H1 (cell line): ENCODE data around the gene IL36B. TPM values are rescaled to one million over a fixed set of nuclear protein-coding genes. Genes with fewer than 3 reads are reported as not detected.

Experiments
- CTCF ChIA-PET: fragments of 300-600 bp; sonication (Branson Sonifier 250); formaldehyde crosslinking; loops from one replicate; lab custom pipeline; 2021; ENCODE audit not compliant: partially characterized antibody; lab: Charles Lee
- POLR2A ChIA-PET: fragments of 300-600 bp; sonication (Branson Sonifier 250); formaldehyde crosslinking; loops from one replicate; lab custom pipeline; 2021; ENCODE audit warnings: inconsistent platforms; ENCODE audit not compliant: partially characterized antibody; lab: Charles Lee
- DNase-seq, 2 experiments: peaks; one replicate each; pipeline versions ENCODE4 v3.0.0 to v3.0.0-alpha.2; 2010 to 2022; ENCODE audit warnings: low spot score in 2 of 2, low read depth in 1 of 2, mixed read lengths in 1 of 2
- FAIRE-seq: peaks from 2 replicates; lab custom pipeline; 2011; peaks lifted over from hg19 to GRCh38; lab: Jason Lieb, UNC
- H2AFZ ChIP-seq: 2 replicates; pipeline ENCODE4 v1.8.1; 2012; ENCODE audit warnings: low read length, inconsistent platforms
- H2AK5ac ChIP-seq: 2 replicates; pipeline ENCODE4 v1.6.1; 2013; ENCODE audit warnings: low read depth, low read length
- H2BK120ac ChIP-seq: replicated peaks from 2 replicates; pipeline ENCODE3; 2013; ENCODE audit warnings: low read depth, low read length, inconsistent platforms
- H2BK12ac ChIP-seq: 2 replicates; pipeline ENCODE4 v1.6.1; 2013; ENCODE audit warnings: low read depth, low read length
- H2BK15ac ChIP-seq: 2 replicates; pipeline ENCODE4 v1.6.1; 2013; ENCODE audit warnings: low read length
- H2BK20ac ChIP-seq: 2 replicates; pipeline ENCODE4 v1.6.1; 2013; ENCODE audit warnings: low read length
- H2BK5ac ChIP-seq: 2 replicates; pipeline ENCODE4 v1.6.1; 2013; ENCODE audit warnings: low read depth, low read length
- H3K14ac ChIP-seq: 2 replicates; pipeline ENCODE4 v1.6.1; 2013; ENCODE audit warnings: inconsistent platforms; ENCODE audit not compliant: insufficient read length
- H3K18ac ChIP-seq: 2 replicates; pipeline ENCODE4 v1.6.1; 2013; ENCODE audit warnings: low read length; ENCODE audit errors: extremely low read depth
- H3K23ac ChIP-seq: 2 replicates; pipeline ENCODE4 v1.6.1; 2013; ENCODE audit warnings: inconsistent platforms; ENCODE audit not compliant: insufficient read length
- H3K23me2 ChIP-seq: 2 replicates; pipeline ENCODE4 v1.6.1; 2013; ENCODE audit warnings: low read depth, low read length
- H3K27ac ChIP-seq: 2 replicates; pipeline ENCODE4 v1.6.1; 2011; ENCODE audit warnings: low read depth, low read length, inconsistent platforms
- H3K27me3 ChIP-seq, 4 experiments: replicated peaks in 1 of 4; 1 replicate in 1 of 4; 2 replicates in 3 of 4; pipeline versions ENCODE4 v1.6.1 to v1.8.1; 2011 to 2013; ENCODE audit warnings: low read length in 3 of 4, mild to moderate bottlenecking in 3 of 4, inconsistent platforms in 2 of 4, mixed read lengths in 2 of 4, moderate library complexity in 1 of 4; ENCODE audit not compliant: control insufficient read depth in 3 of 4, insufficient read depth in 3 of 4; ENCODE audit errors: extremely low read depth in 1 of 4
- H3K36me3 ChIP-seq, 4 experiments: 2 replicates each; pipeline versions ENCODE4 v1.6.1 to v1.8.1; 2011 to 2013; ENCODE audit warnings: mild to moderate bottlenecking in 4 of 4, low read length in 3 of 4, moderate library complexity in 2 of 4, control low read depth in 1 of 4, inconsistent platforms in 1 of 4; ENCODE audit not compliant: insufficient read depth in 4 of 4, control insufficient read depth in 2 of 4
- H3K4ac ChIP-seq: replicated peaks from 2 replicates; pipeline ENCODE3; 2013; ENCODE audit warnings: low read length, low read depth, mixed read lengths, inconsistent platforms; ENCODE audit not compliant: insufficient read length
- H3K4me1 ChIP-seq, 4 experiments: replicated peaks in 1 of 4; 1 replicate in 1 of 4; 2 replicates in 3 of 4; pipeline versions ENCODE4 v1.6.1 to v1.8.1; 2011 to 2013; ENCODE audit warnings: low read length in 3 of 4, inconsistent platforms in 2 of 4, mixed read lengths in 1 of 4; ENCODE audit not compliant: insufficient read depth in 4 of 4, control insufficient read depth in 3 of 4
- H3K4me2 ChIP-seq, 2 experiments: 2 replicates each; pipeline versions ENCODE4 v1.6.1 to v1.8.1; 2011 to 2013; ENCODE audit warnings: low read depth in 2 of 2, low read length in 2 of 2, control low read depth in 1 of 2, inconsistent platforms in 1 of 2, mild to moderate bottlenecking in 1 of 2; ENCODE audit not compliant: insufficient read depth in 1 of 2
- H3K4me3 ChIP-seq, 4 experiments: fragments of 200-600, 300-600 bp in 1 of 4; sonication (generic), shearing (Covaris generic), sonication (Bioruptor Twin) in 1 of 4; 2 replicates each; pipeline versions ENCODE4 v1.5.1 to v1.8.1; 2011 to 2016; ENCODE audit warnings: low read length in 4 of 4, low read depth in 3 of 4, control low read depth in 2 of 4, inconsistent platforms in 2 of 4, mild to moderate bottlenecking in 2 of 4, mixed read lengths in 1 of 4, moderate library complexity in 1 of 4; ENCODE audit not compliant: insufficient read depth in 2 of 4; ENCODE audit errors: extremely low read depth in 1 of 4
- H3K56ac ChIP-seq: replicated peaks from 2 replicates; pipeline ENCODE3; 2013; ENCODE audit warnings: low read depth, mild to moderate bottlenecking, mixed read lengths, low read length, inconsistent platforms; ENCODE audit not compliant: insufficient read length
- H3K79me1 ChIP-seq: 2 replicates; pipeline ENCODE4 v1.6.1; 2013; ENCODE audit warnings: low read depth, low read length, control low read depth
- H3K79me2 ChIP-seq, 2 experiments: 2 replicates each; pipeline versions ENCODE4 v1.6.1 to v1.8.1; 2012 to 2013; ENCODE audit warnings: low read length in 2 of 2, mild to moderate bottlenecking in 2 of 2, inconsistent platforms in 1 of 2; ENCODE audit not compliant: insufficient read depth in 2 of 2, control insufficient read depth in 1 of 2
- H3K9ac ChIP-seq, 4 experiments: replicated peaks in 1 of 4; 1 replicate in 1 of 4; 2 replicates in 3 of 4; pipeline versions ENCODE4 v1.6.1 to v1.8.1; 2011 to 2013; ENCODE audit warnings: low read depth in 3 of 4, low read length in 3 of 4, control low read depth in 2 of 4, mild to moderate bottlenecking in 2 of 4, moderate library complexity in 2 of 4, inconsistent platforms in 1 of 4; ENCODE audit errors: extremely low read depth in 1 of 4
- H3K9me3 ChIP-seq, 2 experiments: 2 replicates each; pipeline versions ENCODE4 v1.6.1 to v1.8.1; 2012 to 2013; ENCODE audit warnings: mild to moderate bottlenecking in 2 of 2, moderate library complexity in 2 of 2, control low read depth in 1 of 2, inconsistent platforms in 1 of 2, low read depth in 1 of 2, low read length in 1 of 2, mixed read lengths in 1 of 2; ENCODE audit not compliant: insufficient read depth in 2 of 2
- H4K20me1 ChIP-seq, 2 experiments: replicated peaks in 1 of 2; 2 replicates each; pipeline versions ENCODE3 to v1.8.1; 2011 to 2013; ENCODE audit warnings: inconsistent platforms in 2 of 2, low read length in 2 of 2, mild to moderate bottlenecking in 1 of 2; ENCODE audit not compliant: insufficient read depth in 2 of 2, control insufficient read depth in 1 of 2
- H4K5ac ChIP-seq: 2 replicates; pipeline ENCODE4 v1.6.1; 2013; ENCODE audit warnings: low read length, low read depth, mixed read lengths, inconsistent platforms; ENCODE audit not compliant: insufficient read length
- H4K8ac ChIP-seq: 2 replicates; pipeline ENCODE4 v1.8.0; 2013; ENCODE audit warnings: mild to moderate bottlenecking, moderate library complexity, low read length, inconsistent platforms; ENCODE audit not compliant: insufficient read depth; ENCODE audit errors: extremely low read depth
- H4K91ac ChIP-seq: replicated peaks from 2 replicates; pipeline ENCODE3; 2013; ENCODE audit warnings: low read length, mixed read lengths, inconsistent platforms; ENCODE audit not compliant: insufficient read length
- CHD1 ChIP-seq: IDR thresholded peaks from 2 replicates; pipeline ENCODE4 v1.6.1; 2012; ENCODE audit warnings: low read depth, low read length, improper control_type of control experiment
- EP300 ChIP-seq, 2 experiments: IDR thresholded peaks; 1 replicate in 1 of 2; 2 replicates in 1 of 2; pipeline ENCODE4 v1.6.1; 2011 to 2012; ENCODE audit warnings: low read depth in 2 of 2, low read length in 2 of 2, mild to moderate bottlenecking in 2 of 2, borderline replicate concordance in 1 of 2, inconsistent platforms in 1 of 2, moderate library complexity in 1 of 2
- EZH2 ChIP-seq: fragments of 200-600 bp; sonication (generic); IDR thresholded peaks from 2 replicates; pipeline ENCODE4 v1.7.1; 2012; ENCODE audit warnings: low read depth, mild to moderate bottlenecking, moderate library complexity, low read length, inconsistent platforms; ENCODE audit not compliant: severe bottlenecking
- GABPA ChIP-seq: IDR thresholded peaks from 2 replicates; pipeline ENCODE4 v1.6.1; 2011; ENCODE audit warnings: mild to moderate bottlenecking, low read length, moderate library complexity, borderline replicate concordance; ENCODE audit not compliant: insufficient read depth
- JUND ChIP-seq: IDR thresholded peaks from 2 replicates; pipeline ENCODE4 v1.6.1; 2011; ENCODE audit warnings: mild to moderate bottlenecking, improper control_type of control experiment, low read length
- KDM4A ChIP-seq: IDR thresholded peaks from one replicate; pipeline ENCODE4 v1.7.1; 2012; ENCODE audit warnings: low read depth, mild to moderate bottlenecking, moderate library complexity, low read length, inconsistent platforms; ENCODE audit not compliant: severe bottlenecking
- NANOG ChIP-seq: IDR thresholded peaks from 2 replicates; pipeline ENCODE4 v1.6.1; 2011; ENCODE audit warnings: low read length, low read depth, mild to moderate bottlenecking, inconsistent platforms; ENCODE audit not compliant: insufficient read depth, poor library complexity, severe bottlenecking
- RBBP5 ChIP-seq: IDR thresholded peaks from 2 replicates; pipeline ENCODE4 v1.7.1; 2012; ENCODE audit warnings: low read depth, mild to moderate bottlenecking, inconsistent platforms, low read length, moderate library complexity, borderline replicate concordance
- RFX5 ChIP-seq: IDR thresholded peaks from 2 replicates; pipeline ENCODE4 v1.6.1; 2011; ENCODE audit warnings: low read depth, low read length, improper control_type of control experiment, borderline replicate concordance
- SIN3A ChIP-seq, 2 experiments: IDR thresholded peaks in 1 of 2; conservative IDR thresholded peaks in 1 of 2; 2 replicates each; pipeline ENCODE4 v1.6.1; 2011 to 2012; ENCODE audit warnings: low read length in 2 of 2, improper control_type of control experiment in 1 of 2, low read depth in 1 of 2, mild to moderate bottlenecking in 1 of 2
- SIRT6 ChIP-seq: IDR thresholded peaks from one replicate; pipeline ENCODE4 v1.7.1; 2012; ENCODE audit warnings: low read length, inconsistent platforms
- SP1 ChIP-seq: IDR thresholded peaks from 2 replicates; pipeline ENCODE4 v1.6.1; 2011; ENCODE audit warnings: low read depth, low read length
- TAF7 ChIP-seq: optimal IDR thresholded peaks from 2 replicates; pipeline ENCODE3; 2011; ENCODE audit warnings: low read depth, mild to moderate bottlenecking, inconsistent platforms, low read length, moderate library complexity, borderline replicate concordance
- TCF12 ChIP-seq: IDR thresholded peaks from 2 replicates; pipeline ENCODE4 v1.6.1; 2011; ENCODE audit warnings: low read depth, mild to moderate bottlenecking, low read length
- WGBS, 2 experiments: shearing (Covaris generic) in 1 of 2; methylation state at CpG; one replicate each; pipeline versions ENCODE4 v1.1.6 to v1.1.7; 2013 to 2015; ENCODE audit warnings: low lambda C conversion rate in 2 of 2, mixed read lengths in 2 of 2, inconsistent platforms in 1 of 2, low coverage in 1 of 2, missing lambda C conversion rate in 1 of 2; ENCODE audit not compliant: insufficient replicate concordance in 2 of 2, insufficient coverage in 1 of 2, insufficient read length in 1 of 2; ENCODE audit errors: extremely low coverage in 1 of 2, missing lambda C conversion rate in 1 of 2; 5-methylcytosine and 5-hydroxymethylcytosine counted together
- polyA plus RNA-seq, 7 experiments: library from polyadenylated mRNA; depleted of rRNA in 3 of 7; stranded (reverse) in 5 of 7; unstranded in 2 of 7; fragments of >200 nt in 5 of 7; fragments of 200-250 nt in 2 of 7; gene quantifications; 1 replicate in 5 of 7; 2 replicates in 1 of 7; 4 replicates in 1 of 7; pipeline versions ENCODE4 v1.2.1 to v1.2.3, GENCODE V29; 2011 to 2013; ENCODE audit warnings: missing spikeins in 2 of 7, mixed read lengths in 2 of 7
- total RNA-seq: library from RNA; stranded (reverse); fragmentation: NEBNext Ultra II Directional; extraction: Animal tissue kit (Norgen Biotek cat#: 25700); gene quantifications from 2 replicates; pipeline ENCODE4 v1.2.1, GENCODE V29; 2021

IL36B gene
- total and polyA plus RNA-seq, 2 of the 8 experiments (the other 6 are each of a cell fraction or from before 2014, with no cell fraction given) = not detected

DNA sequence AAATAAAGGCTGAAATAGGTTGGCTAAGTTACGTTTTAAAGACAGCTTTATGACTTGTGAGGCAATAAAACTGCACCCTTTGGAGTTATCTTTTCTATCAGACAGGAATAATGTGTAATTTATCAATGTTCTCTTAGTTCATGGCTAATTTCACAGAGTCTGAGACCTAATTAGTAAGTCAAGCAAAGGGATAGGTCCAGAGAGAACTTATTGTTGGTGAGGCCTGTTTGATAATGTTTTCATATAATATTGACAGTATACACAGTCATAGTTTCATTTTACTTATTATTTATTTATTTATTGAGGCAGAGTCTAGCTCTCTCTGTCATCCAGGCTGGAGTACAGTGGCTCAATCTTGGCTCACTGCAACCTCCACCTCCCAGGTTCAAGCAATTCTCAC is 4.5 kb upstream of the IL36B start:
- no peak for FAIRE-seq
- WGBS, 2 experiments = 96% methylated on average over 1 of the region's 1 CpG; no CpG with 5 or more reads in 1 of the 2 experiments
- no peak overlapping the region for H3K4me3 ChIP-seq
- H3K36me3 ChIP-seq = no peaks in the 10 kb centered on the region
- H3K4ac ChIP-seq = no peak overlapping the region
- H4K8ac ChIP-seq = no peak overlapping the region
- no peak overlapping the region for H3K56ac ChIP-seq
- no peak for DNase-seq
- no peak overlapping the region for H2AFZ ChIP-seq
- CTCF ChIA-PET = interaction anchor here (2.1 kb wide), 1 partner anchor 23 kb away, joined by 7 read pairs; no protein-coding TSS in a partner anchor
- H3K4me1 ChIP-seq = no peaks in the 10 kb centered on the region
- H3K79me2 ChIP-seq = no peaks in the 10 kb centered on the region
- peaks cover 13 to 28% of the 10 kb centered on the region in 2 experiments for H3K9me3 ChIP-seq
- no peak overlapping the region for H3K9ac ChIP-seq
- H3K18ac ChIP-seq = no peak overlapping the region
- no peaks in the 10 kb centered on the region; the same call in 1 of the 2 replicates for H3K23me2 ChIP-seq
- no peak overlapping the region for H3K4me2 ChIP-seq
- no peak overlapping the region for H2BK12ac ChIP-seq
- H3K79me1 ChIP-seq = no peaks in the 10 kb centered on the region
- H3K14ac ChIP-seq = no peak overlapping the region
- H4K91ac ChIP-seq = no peak overlapping the region
- POLR2A ChIA-PET = no interaction called here
- peaks cover 0 to 2% of the 10 kb centered on the region in 2 experiments for H4K20me1 ChIP-seq
- no peak overlapping the region for H4K5ac ChIP-seq
- no peak overlapping the region for H2BK15ac ChIP-seq
- H2AK5ac ChIP-seq = no peak overlapping the region
- no peak overlapping the region for H2BK120ac ChIP-seq
- no peak overlapping the region for H2BK5ac ChIP-seq
- H2BK20ac ChIP-seq = no peak overlapping the region
- H3K23ac ChIP-seq = no peak overlapping the region
- no peaks in the 10 kb centered on the region for H3K27me3 ChIP-seq
- no peak overlapping the region for H3K27ac ChIP-seq
- no peak for TF ChIP-seq NANOG
- TF ChIP-seq EZH2 = no peak
- TF ChIP-seq GABPA = no peak
- TF ChIP-seq SIN3A (conservative IDR thresholded peaks at IDR 0.05 in 1 of 2, IDR thresholded peaks at IDR 0.05 in 1 of 2; ENCODE audit: low read depth in 1 of 2, low read length in 2 of 2) = no peak
- TF ChIP-seq KDM4A = no peak
- TF ChIP-seq CHD1 = no peak
- TF ChIP-seq SP1 = no peak
- TF ChIP-seq TAF7 = no peak
- TF ChIP-seq EP300 (IDR thresholded peaks at IDR 0.05; ENCODE audit: borderline replicate concordance in 1 of 2, low read depth in 2 of 2, low read length in 2 of 2) = no peak
- TF ChIP-seq SIRT6 = no peak
- TF ChIP-seq RFX5 = no peak
- TF ChIP-seq JUND = no peak
- no peak for TF ChIP-seq TCF12
- TF ChIP-seq RBBP5 = no peak
